HL-60/S4 (cell line): ENCODE results near the gene CCR9.

ENCODE experiments used
- in situ Hi-C: fragments of 300-500 bp; cut with MboI; formaldehyde crosslinking; loops from 2 replicates; pipeline ENCODE4 v1.14.3; 2022; ENCODE audit warnings: low sequenced_read_pairs

Gene CCR9

DNA sequence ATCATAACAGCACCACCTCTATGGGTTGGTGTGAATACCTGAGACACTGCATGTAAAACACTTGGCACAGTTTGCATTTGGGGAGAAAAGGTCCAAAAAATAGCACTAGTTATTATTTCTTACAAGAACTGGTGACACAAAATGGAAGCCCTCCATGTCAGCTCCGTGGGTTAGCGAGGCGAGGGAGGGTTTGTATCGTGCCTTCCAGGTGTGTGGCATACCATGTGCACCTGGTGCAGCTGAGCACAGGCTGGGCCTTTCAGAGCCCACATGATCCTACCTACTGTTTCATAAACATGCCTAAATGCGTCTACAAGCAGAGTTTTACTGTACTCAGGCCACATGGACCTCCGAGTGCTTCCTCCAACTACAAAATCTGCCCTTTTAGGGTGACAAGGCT is 62.5 kb downstream of the CCR9 start:
- in situ Hi-C loops = loop anchor here (10.0 to 25.0 kb wide), 2 partner anchors 126 to 263 kb away; partner anchors contain the start of gene CCR1

DNA sequence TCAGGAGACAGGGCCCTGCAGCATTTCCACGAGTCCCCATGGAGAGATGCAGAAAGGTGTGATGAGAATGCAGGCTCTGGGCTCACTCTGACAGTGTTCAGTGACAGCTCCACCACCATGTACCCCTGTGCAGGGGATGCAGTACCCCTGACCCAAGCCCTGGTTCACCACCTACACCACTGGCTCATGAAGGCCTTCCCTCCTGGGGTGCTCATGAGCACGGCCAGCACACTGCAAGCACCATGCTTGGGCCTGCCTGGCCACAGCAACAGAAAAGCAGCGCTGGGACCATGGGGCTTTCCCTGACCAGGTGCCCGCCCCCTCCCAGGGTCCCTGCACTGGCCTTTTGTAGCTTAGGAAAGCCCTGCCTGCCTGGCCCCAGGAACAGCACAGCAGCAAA is 63.1 kb downstream of the CCR9 start:
- in situ Hi-C loops = loop anchor here (10.0 to 25.0 kb wide), 2 partner anchors 125 to 263 kb away; partner anchors contain the start of gene CCR1

DNA sequence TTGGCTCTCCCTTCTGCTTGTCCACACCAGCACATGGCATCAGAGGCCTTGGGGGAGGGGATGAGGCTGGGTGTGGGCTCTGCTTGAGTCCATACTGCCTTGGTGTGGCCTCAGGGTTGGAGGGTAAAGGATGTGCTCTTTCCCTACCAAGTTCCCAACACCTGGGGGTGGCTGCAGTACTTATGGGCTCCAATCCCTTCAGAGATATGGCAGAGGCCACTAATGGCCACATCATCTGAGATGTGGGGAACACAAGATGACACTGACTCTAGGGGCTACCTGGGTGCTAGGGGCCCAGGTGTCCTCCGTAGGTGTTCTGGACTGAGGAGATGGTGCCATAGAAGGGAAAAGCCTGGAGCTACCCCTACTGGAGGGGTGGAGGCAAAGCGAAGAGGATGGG is 63.8 kb downstream of the CCR9 start:
- in situ Hi-C loops = no loop called here

DNA sequence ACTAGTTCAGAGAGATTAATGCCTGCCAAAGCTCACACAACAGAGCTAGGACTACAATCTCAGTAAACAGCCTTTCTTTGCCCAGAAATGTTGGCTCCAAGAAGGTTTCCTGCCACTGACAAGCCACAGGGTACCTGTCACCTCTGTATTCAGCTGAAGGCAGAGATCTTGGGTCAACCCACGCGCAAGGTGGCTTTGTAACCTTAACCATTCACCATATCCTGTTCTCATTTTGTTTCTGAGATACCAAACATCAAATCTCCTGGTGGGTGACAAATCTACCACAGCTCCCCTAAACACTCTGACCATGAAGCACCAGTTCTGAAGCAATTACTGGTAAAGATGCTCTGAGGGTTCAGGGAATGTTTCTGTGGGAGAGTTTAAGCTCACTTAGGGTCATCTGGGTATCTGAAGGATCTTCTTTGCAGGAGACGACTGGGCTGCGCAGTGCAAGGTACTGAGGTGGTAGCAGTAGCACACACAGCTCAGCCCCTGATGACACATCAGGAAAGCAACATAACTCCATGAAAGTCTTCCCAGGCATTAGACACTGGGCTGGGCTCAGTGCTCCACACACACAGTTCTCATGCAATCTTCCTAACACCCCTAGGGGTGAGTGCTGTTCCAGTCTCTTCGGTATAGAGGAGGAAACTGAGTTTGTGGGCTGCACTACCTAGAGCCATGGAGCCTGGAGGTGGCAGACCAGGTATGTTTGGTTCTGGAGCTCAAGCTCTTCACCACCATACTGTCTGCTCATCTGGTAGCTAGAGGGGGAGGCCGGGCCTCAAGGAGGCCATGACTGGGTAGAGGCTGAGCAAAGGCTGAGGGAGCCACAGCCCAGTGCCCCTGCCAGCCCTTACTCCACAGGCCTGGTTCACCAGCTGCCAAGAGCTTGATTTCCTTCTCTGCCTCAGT is 64.6 kb downstream of the CCR9 start:
- in situ Hi-C loops = no loop called here

DNA sequence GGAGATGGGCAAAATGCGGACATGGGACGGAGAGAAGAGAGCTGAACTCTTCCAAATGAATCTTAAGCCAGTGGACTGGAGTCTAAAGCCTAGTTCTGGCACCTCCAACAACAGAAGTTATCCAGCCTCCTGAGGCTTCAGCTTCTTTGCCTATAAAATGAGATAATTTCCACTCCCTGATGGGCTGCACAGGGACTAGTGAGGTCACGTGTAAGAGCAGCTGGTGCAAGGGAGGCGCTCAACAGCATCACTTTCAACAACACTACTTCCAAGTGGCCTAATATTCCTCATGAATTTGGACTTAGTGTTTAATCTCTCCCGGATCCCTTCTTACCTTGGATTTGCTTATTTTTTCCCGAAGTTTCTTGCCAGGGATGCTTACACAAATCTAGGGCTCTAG is 65.6 kb downstream of the CCR9 start:
- in situ Hi-C loops = no loop called here

DNA sequence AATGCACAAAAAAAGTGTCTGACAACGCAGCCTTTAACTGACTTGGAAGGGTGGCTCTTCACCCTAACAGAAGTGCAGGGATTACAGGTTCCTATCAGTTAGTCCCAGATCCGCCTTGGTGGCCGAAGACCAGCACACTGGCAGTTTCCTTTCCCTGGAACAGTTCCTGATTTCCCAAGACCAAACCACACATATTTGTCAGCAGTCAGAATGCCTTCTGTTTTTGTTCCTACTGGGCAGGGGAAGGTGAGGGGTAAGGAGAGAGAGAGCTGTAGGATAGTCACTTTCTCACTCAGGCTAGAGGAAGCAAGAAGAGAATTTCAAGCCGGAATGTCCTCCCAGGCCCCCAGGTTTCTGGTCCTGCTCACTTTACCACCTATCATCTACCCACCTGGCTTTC is 66.1 kb downstream of the CCR9 start:
- in situ Hi-C loops = no loop called here
